NCI-H1105 treated with DMSO at 0.1 percent for 48 hours (cell line): ENCODE results near the gene PLPP3.

Source experiments
- DNase-seq: peaks from one replicate; lab custom pipeline; 2025; lab: John Stamatoyannopoulos, UW

The PLPP3 gene

GRCh38 chr1:56522680-56523079 lies 56.7 kb downstream of the PLPP3 start:
- DNase-seq = no peak

- no peak for DNase-seq
Observed at GRCh38 chr1:56520016-56520601, 59.3 kb downstream of the PLPP3 start.

- DNase-seq = no peak
Observed at GRCh38 chr1:56517404-56518130, 61.8 kb downstream of the PLPP3 start.

GRCh38 chr1:56516539-56517252 lies 62.7 kb downstream of the PLPP3 start:
- DNase-seq = no peak

- no peak for DNase-seq
Observed at GRCh38 chr1:56515898-56516538, 63.3 kb downstream of the PLPP3 start.

- DNase-seq = no peak
Observed at GRCh38 chr1:56512724-56513494, 66.5 kb downstream of the PLPP3 start.

GRCh38 chr1:56511766-56512165 lies 67.6 kb downstream of the PLPP3 start:
- DNase-seq = no peak

GRCh38 chr1:56511364-56511763 lies 68.0 kb downstream of the PLPP3 start:
- no peak for DNase-seq

- no peak for DNase-seq
Observed at GRCh38 chr1:56510642-56511021, 68.7 kb downstream of the PLPP3 start.

GRCh38 chr1:56509713-56510641 lies 69.4 kb downstream of the PLPP3 start:
- no peak for DNase-seq

GRCh38 chr1:56508523-56508983 lies 70.8 kb downstream of the PLPP3 start:
- DNase-seq = no peak

GRCh38 chr1:56507925-56508522 lies 71.3 kb downstream of the PLPP3 start:
- DNase-seq = no peak

- no peak for DNase-seq
Observed at GRCh38 chr1:56506951-56507491, 72.3 kb downstream of the PLPP3 start.

GRCh38 chr1:56505792-56506743 lies 73.3 kb downstream of the PLPP3 start:
- DNase-seq = no peak

GRCh38 chr1:56502700-56503245 lies 76.6 kb downstream of the PLPP3 start:
- DNase-seq = no peak

GRCh38 chr1:56501888-56502287 lies 77.5 kb downstream of the PLPP3 start:
- DNase-seq = no peak

GRCh38 chr1:56501426-56501825 lies 77.9 kb downstream of the PLPP3 start:
- no peak for DNase-seq
